SIG-M5 (cell line): Measurements from ENCODE around the gene FHDC1.

Source experiments
- DNase-seq: peaks from one replicate; lab custom pipeline; 2025; lab: John Stamatoyannopoulos, UW

FHDC1 gene

DNA sequence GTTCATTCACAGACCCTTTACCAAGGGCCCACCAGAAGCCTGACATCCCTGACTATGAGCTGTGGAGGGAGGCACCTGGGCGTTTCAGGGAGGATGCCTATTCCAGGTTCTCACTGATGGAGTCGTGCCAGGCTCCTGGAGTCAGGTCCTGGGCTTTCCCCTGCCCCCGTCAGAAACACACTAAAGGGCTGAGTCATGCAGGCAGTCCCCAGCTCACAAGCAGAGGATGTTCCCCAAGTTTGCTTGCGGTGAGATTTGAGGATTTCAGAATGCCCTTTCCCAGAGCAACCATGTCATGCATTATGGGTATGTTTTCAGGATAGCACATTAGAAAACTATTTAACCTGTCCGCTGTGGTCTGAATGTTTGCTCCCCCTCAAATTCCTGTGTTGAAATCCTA lies 45.2 kb downstream of the FHDC1 start:
- DNase-seq: no peak

DNA sequence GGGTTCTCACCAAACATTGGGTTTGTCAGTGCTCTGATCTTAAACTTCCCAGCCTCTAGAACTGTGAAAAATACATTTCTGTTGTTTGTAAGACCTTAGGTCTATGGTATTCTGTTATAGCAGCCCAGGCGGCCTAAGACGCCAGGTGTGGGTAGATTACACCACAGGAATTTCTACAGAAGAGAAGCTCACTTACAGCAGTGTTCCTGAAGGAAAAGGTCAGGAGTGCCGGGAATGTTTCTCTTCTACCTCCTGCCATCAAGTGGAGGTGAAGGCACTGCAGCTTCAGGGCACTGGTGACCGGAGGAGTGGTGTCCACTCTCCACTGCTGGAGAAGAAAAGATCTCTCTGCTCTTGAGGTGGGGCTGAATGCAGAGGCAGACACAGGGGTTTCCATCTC lies 45.7 kb downstream of the FHDC1 start:
- DNase-seq: no peak

DNA sequence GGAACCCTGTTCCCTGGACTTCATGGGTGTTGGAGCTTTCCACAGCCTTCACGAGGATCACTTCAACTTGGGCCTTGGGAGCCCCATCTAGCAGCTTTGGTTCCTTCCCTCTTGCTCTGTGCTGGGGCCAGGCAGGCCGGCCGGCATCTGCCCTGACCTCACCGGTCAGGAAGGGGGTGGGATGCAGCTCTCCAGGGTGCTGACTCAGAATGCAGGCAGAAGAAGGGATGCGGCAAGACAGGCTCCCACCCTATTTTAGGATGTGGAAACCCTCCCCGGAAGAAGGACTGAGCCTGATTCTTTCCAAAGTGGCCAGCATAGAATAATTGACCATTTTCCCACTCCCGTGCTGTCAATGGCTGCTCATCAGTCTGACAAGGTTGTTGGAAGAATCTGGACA lies 47.1 kb downstream of the FHDC1 start:
- no peak for DNase-seq

DNA sequence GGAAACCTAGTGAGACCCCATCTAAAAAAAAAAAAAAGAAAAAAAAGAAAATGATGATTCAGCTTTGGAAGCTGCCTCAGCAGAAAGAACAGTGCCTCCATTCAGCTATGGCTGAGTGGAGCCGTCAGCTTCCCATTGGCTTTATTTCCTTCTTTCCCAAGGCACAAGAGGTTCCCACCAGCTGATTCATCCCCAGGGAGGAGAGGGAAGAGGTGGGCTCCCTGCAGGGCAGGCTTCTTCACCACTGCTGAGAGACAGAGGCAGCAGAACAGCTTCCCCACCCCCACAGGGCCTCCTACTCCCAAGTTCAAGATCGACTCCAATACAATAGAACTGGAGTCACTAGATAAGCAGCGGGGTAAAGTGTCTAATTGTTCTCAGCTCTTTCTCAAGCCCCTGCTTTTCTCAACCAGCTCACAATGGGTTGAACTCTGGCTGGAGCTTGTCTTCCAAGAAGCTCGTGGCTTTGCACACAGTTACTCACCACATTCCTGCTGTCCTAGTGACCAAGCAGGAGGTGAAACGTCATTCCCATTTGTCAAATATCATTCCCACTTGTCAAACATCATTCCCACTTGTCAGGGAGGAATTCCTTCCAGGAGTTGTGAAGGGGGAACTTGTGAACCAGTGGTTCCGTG lies 47.8 kb downstream of the FHDC1 start:
- DNase-seq: no peak

DNA sequence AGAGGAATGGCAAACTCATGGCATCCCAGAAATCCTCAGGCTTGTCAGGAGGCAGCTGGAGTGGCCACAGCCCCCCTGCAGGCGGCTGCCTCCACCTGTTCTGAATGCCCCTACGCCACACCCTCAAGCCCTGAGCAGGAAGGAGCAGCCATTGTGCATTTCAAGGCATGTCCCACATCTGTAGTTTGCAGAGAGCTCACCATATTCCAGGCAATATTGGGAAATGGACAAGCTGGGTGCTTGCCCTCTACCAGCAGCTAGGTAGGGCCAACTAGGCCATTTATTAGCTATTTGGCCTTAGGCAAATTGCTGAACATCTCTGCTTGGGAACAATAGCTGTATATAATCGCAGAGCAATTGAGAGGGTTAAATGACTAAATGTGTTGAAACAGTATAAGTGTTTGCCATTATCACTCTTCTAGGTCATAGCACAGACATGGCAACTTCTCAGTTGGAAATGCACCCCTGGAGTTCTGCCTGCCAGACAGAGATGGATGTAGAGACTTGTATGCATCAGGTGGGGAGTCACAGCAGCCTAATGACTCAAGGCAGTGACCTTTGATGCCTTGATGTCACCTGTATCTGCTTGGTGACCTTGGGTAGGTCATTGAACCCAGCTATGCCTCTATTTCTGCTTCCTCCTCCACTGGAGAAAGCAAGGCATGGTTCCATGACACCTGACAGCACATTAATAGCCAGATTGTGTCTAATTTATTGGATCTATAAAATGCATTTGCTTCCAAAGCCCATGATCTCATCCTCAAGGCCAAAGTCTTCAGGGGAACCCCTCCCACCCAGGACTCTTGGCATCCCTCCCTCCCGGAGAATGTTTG lies 52.8 kb downstream of the FHDC1 start:
- DNase-seq: no peak

DNA sequence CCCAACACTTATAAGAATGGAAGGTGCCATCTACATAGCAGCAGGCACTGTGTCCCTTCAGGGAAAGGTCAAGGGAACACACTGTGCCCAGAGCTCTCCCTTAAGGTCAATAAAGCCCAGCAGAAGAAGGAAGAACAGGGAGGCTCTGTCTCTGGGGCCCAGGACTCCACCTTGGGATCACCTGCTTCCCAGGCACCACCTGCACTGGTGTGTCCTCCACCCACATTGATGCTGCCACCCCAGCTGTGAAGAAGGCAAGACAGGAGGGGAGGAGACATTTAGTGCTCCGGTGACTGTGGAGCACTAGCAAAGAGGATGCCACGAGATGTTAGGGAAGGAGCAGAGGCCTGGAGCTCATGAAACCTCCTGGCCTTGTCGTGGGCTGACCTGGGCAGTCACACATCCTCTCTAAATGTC lies 53.4 kb downstream of the FHDC1 start:
- DNase-seq: no peak

DNA sequence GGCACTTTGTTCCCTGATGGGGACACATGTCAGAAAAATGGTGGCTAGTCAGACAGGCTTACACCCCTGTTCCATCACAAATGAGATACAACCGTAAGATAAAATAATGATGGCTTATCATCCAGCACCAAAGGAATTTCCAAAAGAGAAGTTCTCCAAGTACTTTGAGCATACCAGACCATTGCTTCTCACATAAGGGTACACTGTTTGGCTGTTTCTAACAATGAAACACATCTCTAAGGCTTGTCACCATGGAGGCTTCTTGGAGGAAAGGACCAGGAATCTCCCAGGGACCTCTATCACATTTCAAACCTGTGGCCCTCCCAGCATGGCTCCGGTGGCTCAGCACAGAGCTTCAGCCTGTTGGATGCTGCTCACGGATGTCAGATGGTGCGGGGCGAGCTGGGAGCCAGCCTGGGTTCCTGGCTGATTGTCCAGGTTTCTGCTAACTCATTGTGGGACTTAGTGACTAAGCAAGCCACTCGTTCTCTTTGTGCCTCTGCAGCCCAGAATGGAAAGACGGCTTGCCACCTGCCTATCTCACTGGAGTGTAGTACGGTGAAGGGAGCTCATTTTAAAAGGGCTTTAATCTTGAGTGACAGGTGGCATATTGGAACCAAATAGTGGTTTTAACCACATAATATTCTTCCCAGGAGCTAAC lies 54.5 kb downstream of the FHDC1 start:
- DNase-seq: no peak

DNA sequence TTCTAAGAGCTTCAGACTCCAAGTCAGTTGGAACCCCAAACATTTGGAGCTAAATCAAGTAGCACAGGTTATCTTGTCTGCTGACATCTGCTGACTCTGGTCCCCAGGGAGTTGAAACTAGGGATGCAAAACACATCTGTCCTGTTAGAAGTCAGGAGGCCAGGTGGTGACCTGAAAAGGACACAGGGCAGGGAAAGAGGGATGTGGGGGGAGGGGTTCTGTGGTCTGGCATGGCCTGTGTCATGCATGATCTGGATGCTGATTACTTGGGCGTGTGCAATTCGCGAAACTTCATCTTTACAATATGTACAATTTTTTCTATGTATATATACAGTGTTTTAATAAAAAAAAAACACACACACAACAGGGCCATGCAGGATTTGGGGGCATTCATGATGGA lies 55.3 kb downstream of the FHDC1 start:
- no peak for DNase-seq

DNA sequence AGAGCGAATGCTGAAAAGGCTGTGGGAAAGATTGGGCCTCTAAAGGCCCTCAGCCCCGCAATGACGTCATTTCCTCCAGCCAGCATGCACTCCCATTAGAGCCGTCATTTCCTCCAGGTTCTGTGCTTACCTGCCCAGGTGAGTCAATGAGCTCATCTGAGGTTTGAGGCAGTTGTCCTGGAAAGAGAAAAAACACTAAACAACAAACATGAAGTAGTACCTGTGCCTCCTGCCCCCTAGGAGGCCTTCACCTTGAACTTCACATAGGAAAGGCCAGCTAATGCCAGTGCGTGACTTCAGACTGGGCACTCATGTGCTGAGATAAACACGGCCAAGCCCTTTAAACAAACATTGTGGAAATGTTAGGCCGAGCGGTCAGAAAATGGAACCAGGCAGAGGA lies 55.9 kb downstream of the FHDC1 start:
- no peak for DNase-seq

DNA sequence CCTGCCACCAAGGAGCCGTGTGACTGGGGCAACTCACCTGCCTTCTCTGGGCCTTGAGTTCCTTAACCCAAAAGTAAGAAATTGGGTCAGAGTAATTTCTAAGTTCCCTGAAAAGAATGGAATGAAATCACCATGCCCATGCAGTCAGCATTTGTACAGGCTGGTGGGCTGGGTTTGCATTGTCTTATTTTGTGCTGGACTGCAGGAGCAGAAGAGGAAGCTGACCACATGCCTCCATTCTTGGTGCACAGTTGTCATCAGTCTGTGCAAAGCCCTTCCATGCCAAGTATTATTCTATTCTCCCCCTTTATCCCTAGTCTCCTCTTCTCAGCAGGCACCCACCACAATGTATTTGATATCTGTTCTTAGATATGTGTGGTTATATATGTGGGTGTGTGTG lies 56.3 kb downstream of the FHDC1 start:
- no peak for DNase-seq

DNA sequence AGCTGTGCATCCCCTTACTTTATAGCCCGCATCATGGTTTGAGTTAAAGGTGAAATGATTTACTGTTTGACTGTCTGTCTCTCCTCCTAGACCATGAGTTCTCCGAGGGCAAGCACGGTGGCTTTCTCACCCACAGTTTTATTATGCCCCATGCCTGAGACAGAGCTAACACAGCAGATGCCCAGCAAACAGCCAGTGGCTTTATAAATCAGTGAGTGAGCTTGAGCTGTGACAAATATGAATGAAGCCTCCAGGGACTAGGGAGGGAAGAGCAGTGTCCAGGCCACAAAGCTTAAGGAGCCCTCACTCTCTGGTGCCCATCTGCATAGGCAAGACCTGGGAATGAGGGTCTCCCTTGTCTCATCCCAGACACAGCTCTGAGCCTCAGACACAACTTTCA lies 57.9 kb downstream of the FHDC1 start:
- no peak for DNase-seq

DNA sequence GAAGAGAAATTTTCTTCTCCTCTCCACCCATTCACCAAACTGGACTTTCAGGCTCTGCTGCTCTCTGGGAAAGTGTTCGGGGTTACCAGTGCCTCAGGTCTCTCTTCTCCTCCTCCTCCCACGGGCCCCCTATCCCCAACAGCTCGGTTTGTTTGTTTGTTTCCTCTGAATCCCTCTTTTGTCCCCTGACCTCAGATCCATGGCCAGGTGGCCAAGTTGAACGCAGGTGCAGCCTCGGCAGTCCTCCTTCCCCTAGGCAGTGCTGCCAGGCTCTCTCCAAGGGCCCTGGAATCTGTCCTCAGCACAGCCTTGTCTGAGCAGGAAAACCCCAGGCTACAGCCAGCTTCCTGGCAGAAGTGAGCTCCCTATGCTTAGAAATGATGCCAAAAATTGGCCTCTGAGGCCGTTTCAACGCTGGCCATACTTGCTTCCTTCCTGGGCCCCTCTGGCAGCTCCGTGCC lies 60.0 kb downstream of the FHDC1 start:
- DNase-seq: no peak

DNA sequence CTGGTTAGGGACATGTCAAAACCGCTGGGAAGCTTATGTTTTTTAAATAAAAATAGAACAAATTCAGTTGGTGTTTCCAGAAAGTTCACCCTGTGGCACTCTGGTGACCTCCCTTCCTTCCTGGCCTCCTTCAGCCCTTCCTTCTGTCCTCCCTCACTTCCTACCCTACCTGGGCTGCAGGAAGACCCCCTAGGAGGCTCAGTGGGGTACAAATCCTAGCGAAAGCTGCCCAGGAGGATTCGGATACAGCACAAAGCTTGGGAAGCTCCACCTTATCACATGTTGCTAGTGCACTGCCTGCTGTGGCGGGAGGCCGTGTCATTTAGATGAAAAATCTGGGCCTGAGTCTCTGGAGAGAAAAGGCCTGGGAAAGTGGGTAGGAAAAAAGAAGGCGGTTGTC lies 60.5 kb downstream of the FHDC1 start:
- no peak for DNase-seq

DNA sequence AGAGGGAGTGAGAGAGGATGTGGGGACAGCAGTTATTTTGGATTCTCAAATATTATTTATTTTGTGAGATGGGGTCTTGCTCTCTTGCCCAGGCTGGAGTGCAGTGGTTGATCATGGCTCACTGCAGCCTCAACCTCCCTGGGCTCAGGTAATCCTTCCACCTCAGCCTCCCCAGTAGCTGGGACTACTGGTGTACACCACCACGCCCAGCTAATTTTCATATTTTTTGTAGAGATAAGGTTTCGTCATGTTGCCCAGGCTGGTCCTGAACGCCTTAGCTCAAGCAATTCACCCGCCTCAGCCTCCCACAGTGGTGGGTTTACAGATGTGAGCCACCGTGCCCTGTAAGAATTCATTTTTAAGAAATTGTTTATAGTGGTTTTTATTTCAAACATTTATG lies 61.2 kb downstream of the FHDC1 start:
- DNase-seq: no peak

DNA sequence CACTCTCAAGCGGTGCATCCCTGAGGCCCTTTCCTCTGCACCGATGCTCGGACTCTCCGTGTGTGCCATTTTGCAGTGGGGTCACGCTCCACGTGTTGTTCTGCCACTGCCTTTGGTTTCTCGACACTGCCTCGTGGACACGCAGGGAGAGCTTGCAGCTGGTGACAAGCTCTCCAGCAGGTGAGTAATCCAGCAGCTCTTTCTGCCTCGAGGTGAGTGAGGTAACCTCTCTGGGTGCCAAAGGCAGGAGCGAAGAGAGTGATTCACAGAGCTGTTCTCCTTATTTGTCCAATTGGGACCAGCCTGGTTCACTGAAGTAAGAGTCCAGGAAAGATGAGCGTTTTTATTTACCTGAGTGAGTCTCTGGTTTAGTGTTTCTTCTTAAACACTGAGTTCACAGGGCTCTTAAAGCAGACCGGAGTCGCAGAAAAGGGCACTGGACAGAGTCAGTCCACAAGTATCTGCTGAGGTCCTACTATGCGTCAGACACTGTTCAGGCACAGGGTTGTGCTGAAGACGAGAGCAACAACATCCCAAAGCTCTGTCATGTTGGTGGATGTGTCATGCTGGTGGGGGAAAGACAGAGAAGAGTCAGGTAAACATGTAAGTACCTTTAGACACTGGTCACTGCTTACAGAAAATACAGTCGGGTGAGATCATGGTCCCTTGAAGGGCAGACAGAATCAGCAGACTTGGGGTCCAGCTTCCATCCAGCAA lies 61.8 kb downstream of the FHDC1 start:
- DNase-seq: no peak

DNA sequence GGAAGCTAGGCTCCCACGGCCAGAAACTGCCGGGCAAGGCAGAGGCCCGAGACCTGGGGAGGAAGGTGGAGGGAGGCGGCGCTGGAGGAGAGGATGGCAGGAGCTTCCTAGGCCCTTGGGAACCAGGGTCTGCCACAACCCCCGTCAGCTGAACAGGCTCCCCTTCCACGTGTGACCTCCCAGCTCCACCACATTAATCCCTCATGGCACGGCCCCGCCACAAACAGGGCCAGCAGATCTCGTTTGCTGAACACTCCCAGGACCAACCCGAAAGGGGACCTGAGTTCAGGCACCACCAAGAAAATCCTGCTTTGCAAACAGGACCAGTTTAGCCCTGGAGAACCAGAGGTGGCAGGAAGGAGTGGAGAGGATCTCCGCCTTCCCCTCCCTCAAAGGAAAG lies 62.7 kb downstream of the FHDC1 start:
- DNase-seq: no peak

DNA sequence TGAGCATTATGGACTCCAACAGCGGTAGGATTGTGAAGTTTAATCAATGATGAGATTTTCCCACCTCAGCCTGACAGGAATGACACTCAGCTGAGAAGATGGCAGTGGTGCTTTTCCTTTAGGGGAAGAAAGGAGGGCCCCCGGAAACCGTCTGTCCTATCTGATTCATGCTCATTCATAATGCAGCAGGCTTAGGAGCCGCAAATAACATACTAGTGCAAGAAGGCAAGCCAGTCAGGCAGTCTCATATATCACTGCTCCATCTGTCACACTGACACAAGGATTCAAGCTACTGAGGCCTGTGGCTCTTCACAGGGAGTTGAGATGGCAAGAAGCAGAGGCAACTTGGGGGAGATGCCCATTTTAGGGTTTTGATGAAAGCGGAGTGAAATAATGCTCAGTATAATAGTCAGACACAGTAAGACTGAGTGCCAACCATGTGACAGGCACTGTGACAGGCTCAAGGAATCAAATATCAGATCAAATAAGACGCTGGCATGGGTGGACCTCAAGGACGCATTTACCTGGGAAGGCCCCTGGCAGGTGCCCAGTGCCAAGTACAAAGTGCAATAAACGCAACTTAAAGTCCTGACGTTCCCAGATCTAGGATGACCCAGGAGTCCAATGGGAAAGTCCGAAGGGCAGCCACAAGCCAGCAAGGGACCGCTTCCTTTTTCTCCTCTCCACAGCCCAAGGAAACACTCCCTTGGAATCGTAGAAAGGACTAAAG lies 63.4 kb downstream of the FHDC1 start:
- DNase-seq: no peak

DNA sequence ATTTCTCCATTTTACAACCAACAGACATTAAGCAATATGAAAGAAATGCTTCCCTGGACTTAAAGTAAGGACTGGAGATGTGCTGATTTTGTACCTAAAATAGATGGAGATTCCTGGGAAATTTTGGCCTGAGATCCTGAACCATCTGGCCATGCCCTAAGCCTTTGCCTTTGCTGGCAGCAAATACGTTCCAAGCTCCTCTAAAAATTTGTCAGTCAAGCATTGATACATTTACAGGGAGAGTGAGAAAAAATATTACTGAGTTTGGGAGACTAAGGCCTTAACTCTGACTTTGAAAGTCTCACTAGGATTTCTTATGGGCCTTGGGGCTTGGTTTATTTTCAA lies 63.9 kb downstream of the FHDC1 start:
- DNase-seq: no peak

DNA sequence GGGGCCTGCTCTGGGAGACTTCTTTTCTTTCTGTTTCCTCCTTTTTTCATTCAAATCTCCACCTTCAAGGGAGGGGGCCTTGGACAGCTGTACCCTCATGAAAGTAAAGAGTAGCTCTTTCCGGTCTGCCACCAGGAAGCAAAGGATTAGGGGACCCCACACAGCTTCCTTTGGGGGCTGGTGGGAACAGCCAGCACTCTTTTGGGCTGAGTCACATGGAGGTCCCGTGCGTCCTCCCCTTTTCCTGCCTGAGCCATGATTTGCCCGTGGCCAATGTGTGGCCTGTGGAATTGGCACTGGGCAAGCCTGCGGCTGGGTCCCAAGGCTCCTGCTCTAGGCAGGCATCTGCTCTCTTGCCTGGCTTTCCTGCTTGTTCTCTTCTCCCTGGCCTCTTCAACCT lies 65.5 kb downstream of the FHDC1 start:
- no peak for DNase-seq

DNA sequence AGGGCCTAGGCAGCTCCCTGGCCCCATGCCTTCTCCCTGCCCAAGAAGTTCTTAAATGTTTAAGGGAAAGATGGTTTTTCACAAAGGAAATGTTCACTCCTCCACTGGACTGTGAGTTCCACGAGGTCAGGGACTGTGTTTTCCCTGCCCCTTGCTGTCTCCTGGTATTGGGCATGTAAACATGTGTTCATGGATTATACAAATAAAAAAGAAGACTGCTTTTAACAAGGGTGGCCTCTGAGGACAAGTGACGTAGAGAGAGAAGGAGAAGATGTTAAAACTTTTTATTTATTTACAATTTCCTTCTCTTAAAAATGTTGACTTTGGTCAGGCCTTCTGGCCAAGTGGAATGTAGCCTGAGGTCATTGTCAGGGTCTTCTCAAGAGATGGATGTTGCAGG lies 66.0 kb downstream of the FHDC1 start:
- DNase-seq: no peak

DNA sequence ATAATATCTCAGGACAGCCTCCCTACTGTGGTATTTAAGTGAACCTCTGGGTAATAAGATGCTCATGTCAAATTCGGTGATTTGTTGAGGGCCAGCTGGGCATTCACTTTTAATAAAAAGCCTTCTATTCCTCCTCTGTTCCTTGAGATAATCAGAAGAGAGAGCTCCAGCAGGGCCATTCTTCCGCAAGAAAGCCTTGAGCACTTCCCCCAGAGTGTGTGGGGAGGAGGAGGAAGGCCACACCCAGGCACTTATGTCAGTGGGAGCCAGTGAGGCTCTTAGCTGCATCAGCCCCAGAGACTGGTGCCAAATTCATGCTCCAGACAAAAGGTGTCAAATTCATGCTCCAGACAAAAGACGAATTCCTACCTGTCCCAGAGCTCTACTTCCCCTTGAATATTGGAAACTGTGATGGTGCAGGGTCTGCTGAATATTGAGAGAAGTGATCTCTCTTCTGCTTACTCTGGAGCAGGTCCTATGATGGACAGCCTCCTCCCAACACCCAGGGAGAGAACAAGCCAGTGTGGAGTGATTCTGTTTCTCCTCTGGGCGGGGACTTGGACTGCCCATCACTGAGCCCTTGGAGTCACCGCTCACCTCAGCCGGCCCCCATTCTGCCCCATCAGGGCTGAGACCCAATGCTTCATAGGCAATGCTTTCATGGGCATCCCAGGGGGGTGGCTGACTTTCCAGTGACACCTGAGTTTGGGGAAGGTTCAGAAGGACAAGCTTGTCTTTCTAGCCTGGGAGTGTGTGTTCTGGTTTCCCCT lies 68.1 kb downstream of the FHDC1 start:
- no peak for DNase-seq
